NCI-H1105 (cell line): ENCODE results near the gene NTHL1.

Source experiments
- DNase-seq: peaks from one replicate; lab custom pipeline; 2025; lab: John Stamatoyannopoulos, UW

The NTHL1 gene

DNA sequence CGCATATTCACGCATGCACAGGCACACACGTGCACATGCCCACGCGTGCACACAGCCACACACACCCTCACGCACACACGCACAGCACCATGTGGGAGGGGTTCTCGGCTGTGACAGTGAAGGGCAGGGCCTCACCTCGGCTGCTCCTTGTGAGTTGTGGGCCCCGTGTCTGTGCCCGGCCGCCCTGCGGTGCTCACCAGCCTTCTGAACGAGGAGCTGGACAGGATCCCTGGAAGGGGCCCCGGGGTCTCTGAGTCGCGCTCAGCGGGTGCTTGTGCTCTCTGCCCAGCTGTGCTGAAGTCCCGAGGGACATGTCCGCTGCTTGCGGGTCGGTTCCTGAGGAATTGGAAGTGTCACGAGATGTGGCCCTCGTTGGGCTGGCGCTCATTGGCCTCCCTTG, 16.2 kb upstream of the NTHL1 start:
- DNase-seq = no peak

DNA sequence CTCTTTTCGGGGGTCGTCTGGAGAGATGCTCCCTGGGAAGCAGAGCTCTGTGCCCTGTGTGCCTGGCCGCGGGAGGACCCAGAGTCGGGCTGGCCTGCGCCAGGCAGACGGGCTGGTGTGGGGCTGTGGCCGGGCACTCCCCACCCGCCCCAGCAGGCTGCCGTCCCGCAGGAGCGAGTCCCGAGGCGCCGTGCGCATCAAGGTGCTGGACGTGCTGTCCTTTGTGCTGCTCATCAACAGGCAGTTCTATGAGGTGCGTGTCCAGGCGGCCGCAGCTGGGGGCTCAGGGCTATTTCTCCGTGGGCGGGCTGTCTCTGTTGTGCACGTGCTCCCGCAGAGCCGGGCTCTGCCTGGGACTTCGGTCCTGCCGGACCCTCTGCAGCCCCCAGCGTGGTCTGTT, 15.2 kb upstream of the NTHL1 start:
- DNase-seq = no peak

DNA sequence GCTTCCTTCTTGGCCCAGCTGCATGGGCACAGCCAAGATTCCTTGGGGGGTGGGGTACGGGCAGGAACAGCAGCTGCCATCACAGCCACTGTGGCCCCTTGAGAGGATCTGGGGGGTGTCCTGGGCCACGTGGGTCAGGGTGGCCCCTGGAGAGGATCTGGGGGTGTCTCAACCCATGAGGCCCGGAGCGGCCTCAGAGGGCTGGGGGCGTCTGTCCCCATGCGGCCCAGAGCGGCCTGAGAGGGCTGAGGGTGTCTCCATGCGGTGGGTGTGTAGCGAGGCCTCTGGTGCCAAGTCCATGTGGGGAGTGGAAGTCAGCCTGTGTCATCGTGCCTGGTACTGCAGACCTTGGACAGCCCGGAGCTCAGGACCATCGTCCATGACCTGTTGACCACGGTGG, 13.9 kb upstream of the NTHL1 start:
- DNase-seq = no peak

DNA sequence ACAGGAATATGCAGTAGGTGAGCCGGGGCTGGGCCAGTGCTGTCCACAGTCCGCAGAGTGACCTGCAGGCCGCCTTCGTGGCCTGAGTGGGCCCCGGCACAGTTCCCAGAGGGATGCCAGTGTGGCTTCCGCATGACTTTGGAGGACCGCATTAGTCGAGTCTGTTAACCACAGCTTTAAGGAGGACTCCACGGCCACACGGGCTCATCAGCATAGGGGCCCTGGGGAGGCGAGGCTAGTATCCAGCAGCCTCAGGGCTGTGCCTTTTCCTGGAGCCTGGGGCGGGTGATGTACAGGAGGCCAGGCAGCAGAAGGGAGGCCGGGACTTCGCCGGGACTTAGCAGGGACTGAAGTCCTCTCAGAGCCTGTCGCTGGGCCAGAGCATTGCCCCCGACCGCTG, 13.4 kb upstream of the NTHL1 start:
- no peak for DNase-seq

DNA sequence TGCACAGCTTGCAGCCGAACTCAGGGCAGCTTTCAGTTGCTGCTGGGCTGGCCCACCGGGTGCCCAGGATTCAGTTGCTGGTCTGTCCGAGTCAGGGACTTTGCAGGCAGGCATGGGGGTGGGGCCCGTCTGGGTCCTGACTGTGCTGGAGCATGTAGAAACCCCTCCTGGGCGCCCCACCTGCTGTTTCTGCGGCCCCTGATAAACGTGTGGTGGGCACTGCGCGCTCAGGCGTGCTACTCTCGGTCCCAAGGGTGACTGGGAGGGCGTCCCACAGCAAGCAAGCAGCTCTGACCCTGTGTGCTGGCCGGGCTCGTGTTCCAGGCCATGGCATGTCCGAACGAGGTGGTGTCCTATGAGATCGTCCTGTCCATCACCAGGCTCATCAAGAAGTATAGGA, 12.7 kb upstream of the NTHL1 start:
- DNase-seq = no peak

DNA sequence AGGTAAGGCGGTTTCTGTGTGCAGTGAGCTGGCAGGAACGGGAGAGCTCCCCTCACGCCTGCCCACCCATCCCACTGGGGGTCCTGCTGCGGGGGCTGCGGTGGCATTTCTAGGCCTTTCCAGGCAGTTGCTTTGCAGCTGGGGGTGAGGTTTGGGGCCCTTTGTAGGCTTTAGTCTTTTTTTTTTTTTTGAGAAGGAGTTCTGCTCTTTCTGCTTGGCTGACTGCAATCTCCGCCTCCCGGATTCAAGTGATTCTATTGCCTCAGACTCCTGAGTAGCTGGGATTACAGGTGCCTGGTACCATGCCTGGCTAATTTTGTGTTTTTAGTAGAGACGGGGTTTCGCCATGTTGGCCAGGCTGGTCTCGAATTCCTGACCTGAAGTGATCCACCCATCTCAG, 11.2 kb upstream of the NTHL1 start:
- DNase-seq = no peak

DNA sequence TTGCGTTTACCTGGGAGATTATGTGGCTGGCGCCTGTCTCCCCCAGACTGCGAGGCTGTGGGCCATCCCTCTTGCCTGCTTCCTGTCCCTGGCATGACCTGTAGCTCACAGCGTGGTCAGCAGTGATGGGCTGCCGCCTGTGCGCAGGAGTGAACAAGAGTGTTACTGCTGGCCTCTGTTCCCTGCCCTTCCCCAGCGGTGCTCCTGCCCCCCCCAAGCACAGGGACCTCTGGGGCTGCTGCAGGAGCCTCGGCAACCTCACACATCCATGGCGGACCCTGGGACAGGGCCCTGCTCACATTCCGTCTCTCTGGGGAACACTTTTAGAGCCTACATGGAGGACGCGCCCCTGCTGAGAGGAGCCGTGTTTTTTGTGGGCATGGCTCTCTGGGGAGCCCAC, 10.8 kb upstream of the NTHL1 start:
- no peak for DNase-seq

DNA sequence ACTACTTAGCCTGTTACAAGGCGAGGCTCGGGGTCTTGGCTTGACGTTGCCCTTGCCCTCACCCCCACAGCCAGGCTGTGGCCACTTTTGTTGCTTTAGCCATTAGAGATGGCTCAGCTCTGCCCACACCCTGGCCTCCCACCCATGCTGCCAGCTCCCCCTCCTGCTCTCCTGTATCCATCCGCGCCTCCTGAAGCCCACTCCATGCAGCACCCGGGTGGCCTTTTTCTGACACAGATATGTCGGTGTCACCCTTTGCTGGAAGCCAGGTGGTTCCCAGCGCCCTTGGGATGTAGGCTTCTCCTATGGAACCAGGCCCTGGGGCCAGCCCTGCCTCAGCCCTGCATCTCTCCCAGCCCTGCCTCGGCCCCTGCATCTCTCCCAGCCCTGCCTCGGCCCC, 9.8 kb upstream of the NTHL1 start:
- no peak for DNase-seq

DNA sequence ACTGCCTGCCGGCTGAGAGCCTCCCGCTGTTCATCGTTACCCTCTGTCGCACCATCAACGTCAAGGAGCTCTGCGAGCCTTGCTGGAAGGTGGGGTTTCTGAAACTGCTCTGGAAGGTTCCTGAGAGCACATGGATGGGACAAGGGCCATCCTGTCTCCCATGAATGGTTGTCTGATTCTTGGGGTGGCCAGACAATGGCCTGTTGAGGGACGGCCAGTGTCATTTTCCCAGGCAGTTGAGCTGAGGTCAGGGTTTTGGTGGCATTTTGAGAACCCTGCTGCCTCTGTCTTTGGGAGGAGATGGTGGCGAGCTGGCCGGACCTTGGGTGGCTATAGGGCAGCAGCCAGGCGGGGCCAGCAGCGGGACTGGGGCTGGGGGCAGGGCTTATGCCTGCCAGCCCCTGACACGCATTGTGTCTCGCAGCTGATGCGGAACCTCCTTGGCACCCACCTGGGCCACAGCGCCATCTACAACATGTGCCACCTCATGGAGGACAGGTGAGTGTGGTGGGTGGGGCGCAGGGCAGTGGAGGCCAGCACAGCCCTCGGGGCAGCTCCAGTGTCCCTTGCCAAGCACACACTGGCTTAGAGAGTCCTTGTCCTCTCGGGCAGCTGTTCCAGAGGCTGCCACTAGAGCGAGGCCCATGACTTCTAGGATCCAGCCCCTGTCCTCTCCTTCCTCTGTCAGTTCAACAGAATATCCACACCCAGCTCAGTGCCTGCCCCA, 9.2 kb upstream of the NTHL1 start:
- no peak for DNase-seq

DNA sequence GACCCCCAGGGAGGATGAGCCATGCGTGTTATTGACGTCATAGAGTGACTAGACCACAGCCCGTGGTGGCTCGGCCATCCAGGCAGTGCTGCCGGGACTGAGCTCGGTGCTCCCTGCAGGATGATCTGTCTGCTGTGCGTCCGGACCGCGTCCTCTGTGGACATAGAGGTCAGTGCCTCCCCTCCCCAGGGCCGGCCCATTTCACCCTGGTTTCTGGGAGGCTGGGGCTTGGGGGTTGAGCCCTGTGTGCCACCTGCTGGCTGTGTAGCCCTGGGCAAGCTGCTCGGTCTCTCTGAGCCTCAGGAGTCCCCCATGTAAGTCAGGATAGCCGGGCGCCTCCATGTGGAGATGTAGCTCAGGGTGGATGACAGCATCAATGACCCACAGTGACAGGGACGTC, 8.4 kb upstream of the NTHL1 start:
- DNase-seq = no peak

DNA sequence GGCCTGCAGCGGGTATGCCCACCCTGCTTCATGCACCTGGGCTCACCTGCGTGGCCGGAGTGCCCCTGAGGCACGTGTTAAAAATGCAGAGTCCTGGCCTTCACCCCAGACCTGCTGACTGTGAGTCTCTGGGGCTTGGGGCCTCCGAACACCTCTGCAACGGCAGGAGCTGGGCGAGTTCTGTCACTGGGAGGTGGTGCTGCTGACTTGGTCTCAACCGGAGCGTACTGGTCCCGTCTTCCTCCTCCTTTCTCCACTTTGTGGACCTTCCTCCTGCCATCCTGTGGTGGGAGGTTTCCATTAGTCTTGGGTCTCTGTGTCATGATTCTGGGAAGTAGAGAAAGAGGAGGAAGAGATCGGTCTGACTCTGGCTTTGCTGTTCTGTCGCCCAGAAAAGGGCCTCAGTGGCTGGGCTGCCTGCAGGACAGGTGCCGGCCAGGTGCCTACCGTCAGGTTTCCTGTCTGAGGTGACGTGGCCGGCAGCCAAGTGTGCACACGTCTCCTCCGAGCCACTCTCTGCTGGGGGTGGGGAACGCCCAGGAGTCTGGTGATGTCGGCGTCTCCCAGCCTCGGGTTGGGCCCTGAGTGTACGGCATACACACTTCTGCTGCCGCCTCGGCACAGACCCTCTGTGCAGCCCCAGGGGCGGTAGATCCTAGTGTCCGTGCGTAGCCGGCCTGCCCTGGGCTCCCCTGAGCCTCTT, 7.1 kb upstream of the NTHL1 start:
- peak; percentile 86 for DNase-seq

DNA sequence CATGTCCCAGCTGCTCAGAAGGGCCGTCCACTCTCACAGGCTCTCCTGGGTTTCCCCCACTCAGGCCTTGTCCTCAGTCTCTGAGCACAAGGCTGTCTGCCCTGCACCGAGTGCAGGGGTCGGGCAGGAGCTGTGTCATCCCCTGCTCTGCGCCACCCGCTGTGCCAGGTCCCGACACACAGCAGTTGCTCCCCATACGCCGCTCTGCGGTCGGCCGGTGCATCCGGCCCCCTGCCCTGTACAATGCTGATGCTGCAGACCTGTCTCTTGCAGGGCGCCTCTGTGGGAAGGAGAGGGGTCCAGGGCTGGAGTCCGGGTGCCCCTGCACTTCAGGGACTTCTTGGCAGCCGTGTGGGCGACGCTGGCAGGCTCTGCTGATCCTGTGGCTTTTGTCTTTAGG, 6.3 kb upstream of the NTHL1 start:
- no peak for DNase-seq

DNA sequence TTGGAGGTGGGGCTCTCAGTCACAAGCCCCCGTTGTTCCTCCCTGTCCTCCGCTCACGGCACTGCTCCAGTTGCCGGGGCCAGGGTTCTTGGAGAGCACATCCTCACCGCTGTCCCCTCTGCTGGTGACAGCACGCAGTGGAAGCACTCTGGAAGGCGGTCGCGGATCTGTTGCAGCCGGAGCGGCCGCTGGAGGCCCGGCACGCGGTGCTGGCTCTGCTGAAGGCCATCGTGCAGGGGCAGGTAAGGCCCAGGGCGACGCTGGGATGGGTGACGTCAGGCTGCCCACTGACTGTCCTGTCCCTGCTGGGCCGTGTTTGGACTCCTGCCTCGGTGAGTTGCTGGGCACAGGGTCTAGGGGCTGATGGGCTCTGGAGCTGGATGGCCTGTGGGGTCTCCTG, 5.6 kb upstream of the NTHL1 start:
- no peak for DNase-seq

DNA sequence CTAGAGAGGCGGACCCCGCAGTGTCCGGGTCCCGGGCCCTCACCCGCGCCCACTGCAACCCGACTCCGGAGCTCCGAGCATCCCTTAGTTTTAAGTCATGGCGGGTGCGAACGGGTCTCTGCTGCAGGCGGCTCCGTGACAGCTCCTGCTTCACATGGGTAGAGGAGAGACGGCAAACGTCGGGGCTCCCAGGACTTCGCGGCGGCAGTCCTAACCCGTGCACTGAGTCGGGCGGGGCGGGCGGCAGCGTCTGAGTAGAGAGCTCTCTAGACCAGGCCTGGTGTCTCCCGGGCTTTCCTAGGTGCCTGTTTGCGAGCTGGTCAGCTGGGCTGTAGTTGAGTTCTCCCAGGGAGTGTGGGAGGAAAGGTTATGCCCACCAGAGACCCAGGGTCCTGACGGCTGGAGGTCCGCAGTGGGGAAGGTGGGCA, 496 bp upstream of the NTHL1 start:
- no peak for DNase-seq

DNA sequence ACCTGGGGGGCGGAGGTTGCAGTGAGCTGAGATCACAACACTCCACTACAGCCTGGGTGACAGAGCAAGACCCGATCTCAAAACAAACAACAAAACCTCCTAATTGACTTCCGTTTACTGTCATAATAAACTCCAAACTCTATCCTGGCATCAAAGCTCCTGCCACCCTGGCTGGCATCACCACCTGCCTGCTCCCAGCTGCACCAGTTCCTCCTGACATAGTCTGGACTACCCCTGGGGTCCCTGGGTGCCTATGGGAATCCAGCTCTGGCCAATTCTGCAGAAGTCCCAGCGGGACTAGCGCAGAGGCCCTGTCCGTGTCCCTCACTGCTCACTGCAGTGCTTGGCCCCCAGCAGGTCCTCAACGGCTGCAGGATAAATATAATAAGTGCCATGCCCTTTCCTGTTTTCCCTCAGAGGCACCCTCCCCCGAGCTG, 723 bp downstream of the NTHL1 start:
- DNase-seq = no peak

DNA sequence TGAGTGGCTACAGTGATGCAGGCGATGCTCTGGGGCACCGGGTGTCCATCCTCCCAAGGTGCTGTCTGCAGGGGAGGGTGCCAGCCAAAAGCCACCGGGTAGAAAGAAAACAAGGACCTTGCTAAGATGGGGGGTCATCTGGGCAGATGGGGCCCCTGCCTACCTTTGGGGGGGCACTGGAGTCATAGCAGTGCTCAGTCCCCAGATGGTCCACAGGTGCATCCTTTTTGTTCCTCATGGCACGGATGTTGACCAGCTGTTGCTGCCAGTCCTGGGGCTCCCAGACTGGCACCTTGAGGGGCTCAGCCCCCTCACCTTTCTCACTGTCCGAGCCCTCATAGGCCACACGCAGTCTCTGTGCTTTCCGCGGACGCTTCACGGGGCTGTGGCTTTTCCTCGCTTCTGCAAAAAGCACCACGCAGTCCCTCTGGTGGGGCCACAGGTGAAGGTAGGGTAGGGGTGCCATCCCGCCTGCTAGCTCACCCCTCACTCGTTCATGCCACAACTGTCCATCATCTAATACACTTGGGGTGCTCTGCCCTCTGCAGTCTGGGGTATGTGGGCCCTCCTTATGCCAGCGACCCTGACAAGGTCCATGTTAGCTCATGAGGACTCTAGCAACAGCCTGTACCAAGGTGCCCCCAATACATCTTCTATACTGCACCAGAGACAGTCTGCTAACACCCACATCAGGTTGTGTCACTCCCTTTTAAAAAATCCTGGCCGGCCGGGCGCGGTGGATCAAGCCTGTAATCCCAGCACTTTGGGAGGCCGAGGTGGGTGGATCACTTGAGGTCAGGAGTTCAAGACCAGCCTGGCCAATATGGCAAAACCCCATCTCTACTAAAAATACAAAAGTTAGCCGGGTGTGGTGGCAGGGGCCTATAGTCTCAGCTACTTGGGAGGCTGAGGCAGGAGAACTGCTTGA, 1.4 kb downstream of the NTHL1 start:
- no peak for DNase-seq

DNA sequence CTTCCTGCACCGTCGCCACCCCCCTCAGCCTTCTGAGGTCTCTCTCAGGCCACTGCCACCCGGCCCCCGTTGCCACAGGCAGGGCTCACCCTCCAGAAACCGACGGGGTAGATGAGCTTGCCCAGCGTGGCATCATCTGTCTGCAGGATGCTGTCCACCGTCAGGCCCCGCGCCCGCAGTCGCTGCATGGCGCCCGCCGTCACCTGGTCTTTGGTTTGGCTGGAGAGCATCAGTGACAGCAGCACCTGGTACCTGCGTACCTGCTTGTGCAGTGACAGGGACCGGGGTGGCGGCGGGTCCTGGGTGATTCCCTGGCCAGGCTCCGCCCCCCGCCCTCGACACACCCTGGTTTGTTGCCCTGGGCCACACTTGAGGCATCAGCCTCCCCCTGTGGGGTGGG, 3.1 kb downstream of the NTHL1 start:
- DNase-seq = no peak

DNA sequence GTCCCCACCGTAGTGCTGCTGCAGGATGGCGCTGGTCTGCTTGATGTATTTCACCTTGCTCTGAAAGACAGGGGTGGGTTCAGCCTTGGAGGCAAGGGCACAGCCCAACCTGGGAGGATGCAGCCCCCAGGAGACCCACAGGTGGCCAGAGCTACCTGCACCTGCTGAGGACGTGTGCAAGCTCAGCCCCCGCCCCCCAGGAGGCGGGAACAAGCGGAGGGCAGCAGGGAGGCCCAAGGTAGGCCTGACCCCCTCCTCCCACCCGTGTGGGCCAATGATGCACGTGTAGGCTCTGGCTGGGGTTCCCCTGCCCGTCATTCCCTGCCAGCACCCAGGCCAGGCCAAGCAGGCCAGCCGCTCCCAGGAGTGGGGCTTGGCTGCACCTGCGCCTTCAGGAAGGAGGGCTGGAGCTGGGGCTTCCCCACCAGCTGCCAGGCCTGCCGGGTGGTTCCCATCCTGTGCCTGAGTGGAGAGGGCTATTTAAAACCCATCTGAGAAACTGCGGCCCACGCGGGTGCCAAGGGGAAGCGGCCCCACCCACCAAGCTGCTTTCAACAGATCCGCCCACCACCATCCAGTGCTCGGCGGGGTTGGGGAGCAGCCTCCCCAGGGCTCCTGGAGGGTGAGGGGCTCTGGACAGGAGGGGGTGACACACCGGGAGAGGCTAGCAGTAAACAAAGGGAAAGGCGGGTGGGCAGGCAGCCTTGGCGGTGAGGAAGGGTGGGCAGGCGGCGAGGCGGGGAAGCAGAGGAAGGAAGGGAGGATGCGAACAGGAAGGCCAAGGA, 3.8 kb downstream of the NTHL1 start:
- DNase-seq = no peak

DNA sequence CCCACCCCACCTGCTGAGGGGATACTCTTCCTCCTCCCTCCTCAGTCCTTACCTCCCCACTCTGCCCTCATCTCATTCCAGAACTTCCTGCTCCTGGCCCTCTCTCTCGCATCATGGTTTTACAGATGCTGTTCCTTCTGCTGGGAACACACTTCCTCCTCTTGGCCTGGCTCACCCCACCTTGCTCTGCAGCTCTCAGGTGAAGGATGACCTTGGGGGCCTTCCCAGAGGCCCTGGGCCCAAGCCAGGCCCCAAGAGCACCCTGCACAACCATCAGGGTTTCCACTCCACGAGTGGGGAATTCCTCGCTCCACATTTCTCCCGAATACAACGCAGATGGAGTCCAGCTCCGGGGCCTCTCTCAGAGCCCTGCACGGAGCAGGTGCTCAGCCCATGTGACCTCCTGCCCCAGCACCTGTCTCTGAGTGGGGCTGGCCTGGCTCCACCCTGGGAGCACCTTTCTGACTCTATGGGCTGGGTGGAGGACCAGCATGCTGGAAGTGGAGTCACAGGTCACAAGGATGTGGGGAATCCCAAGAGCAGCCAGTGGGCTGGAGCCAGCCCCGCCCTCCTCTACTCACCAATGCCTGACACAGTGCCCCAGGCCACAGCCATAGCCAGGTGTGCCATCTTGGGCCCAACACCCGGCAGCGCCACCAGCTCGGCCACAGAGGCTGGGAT, 4.5 kb downstream of the NTHL1 start:
- no peak for DNase-seq

DNA sequence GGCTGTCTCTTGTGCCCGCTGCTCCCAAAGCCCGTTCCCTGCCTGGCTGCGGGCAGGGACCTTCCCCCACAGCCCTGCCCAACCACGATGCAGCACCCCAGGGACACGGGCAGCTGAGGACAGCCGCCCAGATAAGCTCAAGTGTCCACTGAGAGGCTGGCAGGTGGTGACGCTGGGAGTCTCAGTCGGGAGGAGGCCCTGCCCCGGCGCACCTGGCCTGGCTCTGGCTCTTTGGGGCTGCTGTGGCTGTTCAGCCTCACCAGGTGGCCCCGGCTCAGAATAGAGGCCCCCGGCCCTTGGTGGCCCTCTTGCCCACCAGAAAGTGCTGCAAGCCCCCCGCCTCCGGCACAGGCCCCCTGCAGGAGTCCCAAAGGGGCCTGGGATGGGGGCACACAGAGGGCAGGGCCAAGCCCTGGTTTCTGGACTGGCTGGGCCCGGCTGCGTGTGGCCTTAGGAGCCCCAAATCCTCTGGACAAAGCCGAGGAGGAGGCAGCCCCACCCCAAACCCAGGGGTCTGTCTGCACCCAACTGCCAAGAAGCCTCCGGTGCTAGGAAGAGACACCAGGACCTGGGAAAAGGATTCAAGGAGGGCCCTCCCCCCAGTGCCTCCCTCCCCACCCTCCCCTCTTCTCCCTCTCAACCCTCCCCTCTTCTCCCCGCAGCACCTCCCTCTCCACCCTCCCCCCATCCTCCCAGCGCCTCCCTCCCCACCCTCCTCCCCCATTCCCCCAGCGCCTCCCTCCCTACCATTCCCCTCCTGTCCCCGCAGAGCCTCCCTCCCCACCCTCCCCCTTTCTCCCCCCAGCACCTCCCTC, 5.3 kb downstream of the NTHL1 start:
- DNase-seq = peak; percentile 29
